ENCODE measurements around the gene SLC16A3. TPM values are rescaled to one million over a fixed set of nuclear protein-coding genes. Genes with fewer than 3 reads are reported as not detected.

The SLC16A3 gene
- total RNA-seq, 1 experiment from 2014 or later, result 198 TPM

DNA sequence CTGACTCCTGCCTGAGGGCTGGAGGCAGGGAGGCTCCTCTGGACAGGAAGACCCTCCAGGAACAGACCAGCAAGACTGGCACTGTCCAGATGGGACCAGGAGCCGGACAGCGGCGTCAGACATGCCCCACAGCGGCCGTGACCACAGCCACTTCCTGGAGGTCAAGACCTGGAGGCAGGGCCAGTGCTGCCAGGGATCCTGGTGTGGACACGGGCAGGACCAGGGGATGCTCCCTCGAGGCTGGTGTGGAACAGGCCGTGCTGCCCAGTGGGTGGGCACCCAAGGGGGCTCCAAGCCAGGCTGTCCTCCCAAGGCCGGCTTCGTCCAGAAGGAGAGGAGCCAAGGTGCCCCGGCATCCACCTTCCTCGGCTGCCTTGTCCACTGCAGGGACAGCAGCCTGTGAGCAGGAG is 11.7 kb upstream of the SLC16A3 start:
- BruUV-seq (replicated peaks), result TSS peak; percentile 68

DNA sequence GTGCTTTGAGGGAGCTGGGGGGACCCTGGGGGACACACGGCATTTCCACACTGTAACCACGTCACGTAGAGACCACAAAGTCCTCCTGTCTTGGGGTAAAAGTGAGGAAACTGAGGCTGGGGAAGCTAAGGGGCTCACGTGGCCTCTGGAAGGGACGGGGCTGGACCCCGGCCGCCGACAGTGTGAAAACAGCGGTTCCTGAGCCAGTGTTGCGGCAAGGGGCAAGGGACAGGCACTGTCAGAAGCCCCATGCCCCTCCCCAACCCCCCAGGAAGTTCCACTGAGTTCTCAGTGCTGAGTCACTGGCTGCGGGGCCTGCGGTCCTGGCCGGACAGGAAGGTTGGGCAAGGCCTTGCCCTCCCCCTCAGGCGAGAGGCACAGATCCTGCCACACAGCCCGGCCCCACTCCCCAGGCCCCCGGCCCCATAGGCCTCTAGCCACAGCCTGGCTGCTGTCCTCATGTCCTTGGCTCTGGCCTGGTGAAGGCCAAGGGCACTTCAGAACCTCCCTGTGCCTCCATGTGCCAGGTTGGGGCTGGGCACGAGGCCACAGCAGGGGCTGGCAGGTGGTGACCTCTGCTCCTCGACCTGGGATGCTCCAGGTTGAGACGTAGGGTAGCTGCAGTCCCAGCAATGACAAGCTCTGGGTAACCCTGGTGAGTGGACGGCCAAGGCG is 11.2 kb upstream of the SLC16A3 start:
- H2AFZ ChIP-seq, result no peak overlapping the region
- peak overlapping the region; percentile 92 for H3K27ac ChIP-seq
- CTCF ChIA-PET, result no interaction called here
- peak overlapping the region; percentile 11; the same call in 1 of the 2 replicates for H3K4me3 ChIP-seq
- peak overlapping the region; percentile 63 for H3K4me2 ChIP-seq
- BruUV-seq (replicated peaks), result no TSS peak
- peaks cover 30% of the 10 kb centered on the region for H3F3A ChIP-seq (ENCODE audit: insufficient read depth, low read depth)
- H3K9me3 ChIP-seq (ENCODE audit: insufficient read depth, low read depth), result no peaks in the 10 kb centered on the region
- POLR2A ChIA-PET (ENCODE audit: unreplicated experiment), result no interaction called here
- no peaks in the 10 kb centered on the region for H4K20me1 ChIP-seq (ENCODE audit: insufficient read depth)
- H3K4me1 ChIP-seq (replicated peaks; ENCODE audit: insufficient read depth), result peaks cover 33% of the 10 kb centered on the region
- intact Hi-C loops (cut with micrococcal nuclease; ENCODE audit: unreplicated experiment), result loop anchor here (2.0 kb wide), 1 partner anchor 13 kb away; no protein-coding TSS in a partner anchor
- peak; percentile 75 to 79 for DNase-seq
- H3K36me3 ChIP-seq (ENCODE audit: low read depth), result no peaks in the 10 kb centered on the region
- no peaks in the 10 kb centered on the region for H3K79me2 ChIP-seq (ENCODE audit: low read depth)
- no peak for TF ChIP-seq EZH2 (IDR thresholded peaks at IDR 0.05; ENCODE audit: low read depth)
- TF ChIP-seq, protein P1, sequence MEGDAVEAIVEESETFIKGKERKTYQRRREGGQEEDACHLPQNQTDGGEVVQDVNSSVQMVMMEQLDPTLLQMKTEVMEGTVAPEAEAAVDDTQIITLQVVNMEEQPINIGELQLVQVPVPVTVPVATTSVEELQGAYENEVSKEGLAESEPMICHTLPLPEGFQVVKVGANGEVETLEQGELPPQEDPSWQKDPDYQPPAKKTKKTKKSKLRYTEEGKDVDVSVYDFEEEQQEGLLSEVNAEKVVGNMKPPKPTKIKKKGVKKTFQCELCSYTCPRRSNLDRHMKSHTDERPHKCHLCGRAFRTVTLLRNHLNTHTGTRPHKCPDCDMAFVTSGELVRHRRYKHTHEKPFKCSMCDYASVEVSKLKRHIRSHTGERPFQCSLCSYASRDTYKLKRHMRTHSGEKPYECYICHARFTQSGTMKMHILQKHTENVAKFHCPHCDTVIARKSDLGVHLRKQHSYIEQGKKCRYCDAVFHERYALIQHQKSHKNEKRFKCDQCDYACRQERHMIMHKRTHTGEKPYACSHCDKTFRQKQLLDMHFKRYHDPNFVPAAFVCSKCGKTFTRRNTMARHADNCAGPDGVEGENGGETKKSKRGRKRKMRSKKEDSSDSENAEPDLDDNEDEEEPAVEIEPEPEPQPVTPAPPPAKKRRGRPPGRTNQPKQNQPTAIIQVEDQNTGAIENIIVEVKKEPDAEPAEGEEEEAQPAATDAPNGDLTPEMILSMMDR (conservative IDR thresholded peaks at IDR 0.05), result no peak
- H3K27me3 ChIP-seq (ENCODE audit: insufficient read depth, low read depth), result no peaks in the 10 kb centered on the region
- H3K9me2 ChIP-seq (ENCODE audit: insufficient read depth), result no peaks in the 10 kb centered on the region

More for the DNA sequence above, 11.7 kb upstream of the SLC16A3 start:
- no peaks in the 10 kb centered on the region for H3K9me2 ChIP-seq (ENCODE audit: insufficient read depth)
- H4K20me1 ChIP-seq (ENCODE audit: insufficient read depth), result no peaks in the 10 kb centered on the region
- H2AFZ ChIP-seq, result no peak overlapping the region
- DNase-seq, result no peak
- POLR2A ChIA-PET (ENCODE audit: unreplicated experiment), result no interaction called here
- peaks cover 30% of the 10 kb centered on the region for H3F3A ChIP-seq (ENCODE audit: insufficient read depth, low read depth)
- H3K27me3 ChIP-seq (ENCODE audit: insufficient read depth, low read depth), result no peaks in the 10 kb centered on the region
- no peaks in the 10 kb centered on the region for H3K79me2 ChIP-seq (ENCODE audit: low read depth)
- TF ChIP-seq, protein P1 (conservative IDR thresholded peaks at IDR 0.05), result no peak
- TF ChIP-seq EZH2 (IDR thresholded peaks at IDR 0.05; ENCODE audit: low read depth), result no peak
- intact Hi-C loops (cut with micrococcal nuclease; ENCODE audit: unreplicated experiment), result loop anchor here (2.0 kb wide), 1 partner anchor 14 kb away; no protein-coding TSS in a partner anchor
- H3K4me2 ChIP-seq, result peak overlapping the region; percentile 63
- H3K36me3 ChIP-seq (ENCODE audit: low read depth), result no peaks in the 10 kb centered on the region
- H3K9me3 ChIP-seq (ENCODE audit: insufficient read depth, low read depth), result no peaks in the 10 kb centered on the region
- H3K4me1 ChIP-seq (replicated peaks; ENCODE audit: insufficient read depth), result peaks cover 33% of the 10 kb centered on the region
- peak overlapping the region; percentile 92 for H3K27ac ChIP-seq
- CTCF ChIA-PET, result no interaction called here
- peak overlapping the region; percentile 11; the same call in 1 of the 2 replicates for H3K4me3 ChIP-seq

DNA sequence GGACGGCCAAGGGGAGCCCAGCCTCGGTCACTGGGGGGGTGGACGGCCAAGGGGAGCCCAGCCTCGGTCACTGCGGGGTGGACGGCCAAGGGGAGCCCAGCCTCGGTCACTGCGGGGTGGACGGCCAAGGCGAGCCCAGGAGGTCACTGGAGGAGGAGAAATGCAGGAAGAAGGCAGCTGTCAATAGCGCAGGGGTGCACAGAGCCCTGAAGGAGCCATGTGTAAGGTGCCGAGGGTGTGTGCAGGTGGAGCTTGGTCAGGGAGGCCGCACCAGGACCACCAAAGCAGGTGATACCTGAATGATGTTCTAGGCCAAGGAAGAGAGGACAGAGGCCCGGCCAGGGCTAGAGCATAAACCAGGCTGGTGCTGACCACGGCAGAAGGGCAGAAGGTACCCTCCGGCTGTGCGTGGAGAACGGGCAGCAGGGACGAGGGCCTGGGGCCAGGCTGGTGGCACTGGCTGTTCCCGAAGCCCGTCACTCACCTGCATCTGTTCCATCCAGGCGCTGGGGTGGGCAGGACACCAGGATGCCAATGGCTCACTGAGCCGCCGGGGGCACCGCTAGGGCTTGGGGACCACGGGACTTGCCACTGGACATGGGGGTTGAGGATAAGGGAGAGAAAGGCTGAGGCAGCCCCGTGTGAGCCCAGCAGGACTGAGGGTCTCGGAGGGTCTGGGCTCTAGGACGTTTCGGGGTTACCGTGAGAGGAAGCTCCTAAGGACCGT is 10.3 kb upstream of the SLC16A3 start:
- no peak overlapping the region for H2AFZ ChIP-seq
- H3K27me3 ChIP-seq (ENCODE audit: insufficient read depth, low read depth), result no peaks in the 10 kb centered on the region
- no TSS peak for BruUV-seq (replicated peaks)
- POLR2A ChIA-PET (ENCODE audit: unreplicated experiment), result no interaction called here
- DNase-seq, result no peak
- no peaks in the 10 kb centered on the region for H3K9me3 ChIP-seq (ENCODE audit: insufficient read depth, low read depth)
- H3K4me3 ChIP-seq, result no peak overlapping the region
- peak overlapping the region; percentile 92; the same call in 1 of the 2 replicates for H3K27ac ChIP-seq
- H3F3A ChIP-seq (ENCODE audit: insufficient read depth, low read depth), result peaks cover 30% of the 10 kb centered on the region
- H3K4me2 ChIP-seq, result no peak overlapping the region
- no peak for TF ChIP-seq EZH2 (IDR thresholded peaks at IDR 0.05; ENCODE audit: low read depth)
- TF ChIP-seq, protein P1 (conservative IDR thresholded peaks at IDR 0.05), result no peak
- no peaks in the 10 kb centered on the region for H3K36me3 ChIP-seq (ENCODE audit: low read depth)
- H3K79me2 ChIP-seq (ENCODE audit: low read depth), result no peaks in the 10 kb centered on the region
- H3K9me2 ChIP-seq (ENCODE audit: insufficient read depth), result no peaks in the 10 kb centered on the region
- H4K20me1 ChIP-seq (ENCODE audit: insufficient read depth), result no peaks in the 10 kb centered on the region
- intact Hi-C loops (cut with micrococcal nuclease; ENCODE audit: unreplicated experiment), result no loop called here
- peaks cover 33% of the 10 kb centered on the region for H3K4me1 ChIP-seq (replicated peaks; ENCODE audit: insufficient read depth)
- CTCF ChIA-PET, result no interaction called here

Data from PC-9 (cell line).